ENCODE measurements around the gene COL26A1. TPM values are rescaled to one million over a fixed set of nuclear protein-coding genes. Genes with fewer than 3 reads are reported as not detected.
"Not testable (repeated sequence)": the region's sequence is repeated elsewhere in the genome, so short reads cannot be mapped to it uniquely, and the experiment has no call there.

COL26A1 gene
- total RNA-seq, 1 experiment from 2014 or later: not detected

DNA sequence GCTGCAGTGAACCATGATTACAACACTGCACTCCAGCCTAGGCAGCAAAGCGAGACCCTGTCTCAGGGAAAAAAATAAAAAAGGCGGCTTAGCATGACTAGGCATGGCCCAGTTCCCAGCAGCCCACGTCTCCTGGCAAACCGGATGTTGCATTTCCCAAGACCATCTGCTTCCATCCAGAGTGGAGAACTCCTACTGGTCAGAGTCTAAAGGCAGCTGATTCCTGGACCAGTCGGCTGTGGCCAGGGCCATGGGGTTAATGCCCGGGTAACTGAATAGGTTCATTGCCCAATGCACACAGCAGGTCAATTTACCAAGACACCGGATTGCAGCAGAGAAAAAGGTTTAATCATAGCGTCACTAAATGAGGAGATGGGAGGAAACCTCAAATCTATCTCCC lies 133.3 kb downstream of the COL26A1 start:
- no peak overlapping the region for H2AFZ ChIP-seq (ENCODE audit: low read length)
- no peaks in the 10 kb centered on the region for H3K27me3 ChIP-seq (ENCODE audit: low read length)
- no peaks in the 10 kb centered on the region for H3K9me2 ChIP-seq (replicated peaks; ENCODE audit: insufficient read depth, low read length)
- no peak overlapping the region for H3K27ac ChIP-seq (ENCODE audit: low read length)
- H3K4me1 ChIP-seq (ENCODE audit: low read length): no peaks in the 10 kb centered on the region
- no peaks in the 10 kb centered on the region for H3K36me3 ChIP-seq (ENCODE audit: insufficient read depth, low read length)
- H3K79me2 ChIP-seq (ENCODE audit: low read length): no peaks in the 10 kb centered on the region
- DNase-seq: no peak
- H3K9ac ChIP-seq (ENCODE audit: low read length): no peak overlapping the region
- H3K4me3 ChIP-seq (ENCODE audit: low read length): no peak overlapping the region
- no peaks in the 10 kb centered on the region for H3K9me3 ChIP-seq (ENCODE audit: low read length)
- H3K4me2 ChIP-seq (ENCODE audit: low read depth, low read length, poor library complexity, severe bottlenecking): no peak overlapping the region
- no peaks in the 10 kb centered on the region for H4K20me1 ChIP-seq (ENCODE audit: insufficient read depth, low read depth, low read length)

DNA sequence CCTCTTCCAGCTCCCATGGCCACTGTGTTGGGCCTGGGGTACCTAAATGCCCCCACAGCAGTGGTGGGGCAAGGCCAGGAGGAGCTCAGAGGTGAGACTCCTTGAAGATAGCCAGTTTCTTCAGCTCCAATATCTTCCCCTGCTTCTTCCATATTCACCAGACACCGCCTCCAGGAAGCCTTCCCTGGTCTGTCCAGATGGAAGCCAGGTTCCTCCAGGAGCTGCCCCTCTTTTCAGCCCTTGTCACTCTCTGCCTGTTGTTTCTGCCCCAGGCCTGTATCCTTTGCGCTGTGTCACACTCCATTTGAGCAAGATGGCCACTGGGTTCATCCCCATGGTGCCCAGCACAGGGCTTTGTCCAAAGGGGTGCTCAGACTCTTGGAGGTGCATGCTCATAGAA lies 138.7 kb downstream of the COL26A1 start:
- Histone ChIP-seq H3K79me2 (ENCODE audit: low read length) (no peaks in the 10 kb centered on the region), H3K9me3 (ENCODE audit: low read length) (no peaks in the 10 kb centered on the region)
- no peak for DNase-seq

DNA sequence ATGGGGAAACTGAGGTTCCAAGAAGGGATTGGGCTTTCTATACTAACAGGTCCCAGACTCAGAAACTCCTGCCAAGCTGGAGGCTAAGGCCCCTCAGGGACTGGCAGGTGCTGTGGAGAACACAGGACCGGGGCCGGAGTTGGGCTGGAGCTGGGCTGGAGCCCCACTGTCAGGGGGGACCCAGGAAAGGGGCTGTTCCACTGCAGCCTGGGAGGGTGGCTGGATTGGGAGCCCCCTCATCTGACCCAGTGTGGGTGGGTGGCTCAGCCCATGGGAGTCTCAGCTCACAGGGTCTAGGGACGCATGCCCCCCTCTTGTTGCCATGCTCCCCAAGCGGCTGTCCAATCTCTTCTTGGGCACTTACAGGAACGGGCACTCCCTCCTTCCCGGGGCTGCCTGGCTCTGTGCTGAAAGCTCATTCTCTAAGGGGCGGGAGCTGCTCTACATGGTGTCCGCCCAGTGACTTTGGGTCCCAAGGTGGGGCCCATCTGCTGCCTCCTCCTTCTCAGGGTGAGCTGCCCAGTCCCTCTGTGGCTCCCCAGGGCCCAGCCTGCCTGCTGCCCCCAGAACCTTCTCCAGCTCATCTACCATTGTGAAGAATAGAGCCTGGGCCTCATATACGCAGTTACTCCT lies 139.9 kb downstream of the COL26A1 start:
- H3K9me3 ChIP-seq (ENCODE audit: low read length): no peaks in the 10 kb centered on the region
- H3K4me3 ChIP-seq (ENCODE audit: low read length): no peak overlapping the region
- no peaks in the 10 kb centered on the region for H3K36me3 ChIP-seq (ENCODE audit: insufficient read depth, low read length)
- H3K79me2 ChIP-seq (ENCODE audit: low read length): no peaks in the 10 kb centered on the region
- no peak overlapping the region for H3K9ac ChIP-seq (ENCODE audit: low read length)
- H3K27me3 ChIP-seq (ENCODE audit: low read length): no peaks in the 10 kb centered on the region
- no peak overlapping the region for H3K4me2 ChIP-seq (ENCODE audit: low read depth, low read length, poor library complexity, severe bottlenecking)
- no peak overlapping the region for H2AFZ ChIP-seq (ENCODE audit: low read length)
- no peaks in the 10 kb centered on the region for H4K20me1 ChIP-seq (ENCODE audit: insufficient read depth, low read depth, low read length)
- no peaks in the 10 kb centered on the region for H3K9me2 ChIP-seq (replicated peaks; ENCODE audit: insufficient read depth, low read length)
- no peaks in the 10 kb centered on the region for H3K4me1 ChIP-seq (ENCODE audit: low read length)
- DNase-seq: no peak
- H3K27ac ChIP-seq (ENCODE audit: low read length): no peak overlapping the region

More for the DNA sequence above, 138.7 kb downstream of the COL26A1 start:
- no peaks in the 10 kb centered on the region for H3K4me1 ChIP-seq (ENCODE audit: low read length)
- H3K9ac ChIP-seq (ENCODE audit: low read length): no peak overlapping the region
- no peaks in the 10 kb centered on the region for H4K20me1 ChIP-seq (ENCODE audit: insufficient read depth, low read depth, low read length)
- no peak overlapping the region for H3K27ac ChIP-seq (ENCODE audit: low read length)
- H3K36me3 ChIP-seq (ENCODE audit: insufficient read depth, low read length): no peaks in the 10 kb centered on the region
- no peak overlapping the region for H2AFZ ChIP-seq (ENCODE audit: low read length)
- no peak overlapping the region for H3K4me2 ChIP-seq (ENCODE audit: low read depth, low read length, poor library complexity, severe bottlenecking)
- no peaks in the 10 kb centered on the region for H3K9me2 ChIP-seq (replicated peaks; ENCODE audit: insufficient read depth, low read length)
- H3K27me3 ChIP-seq (ENCODE audit: low read length): no peaks in the 10 kb centered on the region
- no peak overlapping the region for H3K4me3 ChIP-seq (ENCODE audit: low read length)

DNA sequence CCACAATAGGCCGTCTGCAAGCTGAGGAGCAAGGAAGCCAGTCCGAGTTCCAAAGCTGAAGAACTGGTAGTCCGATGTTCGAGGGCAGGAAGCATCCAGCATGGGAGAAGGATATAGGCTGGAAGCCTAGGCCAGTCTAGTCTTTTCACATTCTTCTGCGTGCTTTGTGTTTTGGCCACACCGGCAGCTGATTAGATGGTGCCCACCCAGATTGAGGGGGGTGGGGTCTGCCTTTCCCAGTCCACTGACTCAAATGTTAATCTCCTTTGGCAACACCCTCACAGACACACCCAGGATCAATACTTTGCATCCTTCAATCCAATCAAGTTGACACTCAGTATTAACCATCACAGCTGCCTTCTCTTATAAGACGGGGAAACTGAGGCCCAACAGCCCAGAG lies 142.8 kb downstream of the COL26A1 start:
- H2AFZ ChIP-seq (ENCODE audit: low read length); H3K4me2 ChIP-seq (ENCODE audit: low read depth, low read length, poor library complexity, severe bottlenecking); H3K9me2 ChIP-seq (replicated peaks; ENCODE audit: insufficient read depth, low read length); H3K4me1 ChIP-seq (ENCODE audit: low read length); H3K9me3 ChIP-seq (ENCODE audit: low read length); H3K27ac ChIP-seq (ENCODE audit: low read length); H4K20me1 ChIP-seq (ENCODE audit: insufficient read depth, low read depth, low read length); H3K79me2 ChIP-seq (ENCODE audit: low read length); H3K36me3 ChIP-seq (ENCODE audit: insufficient read depth, low read length); H3K4me3 ChIP-seq (ENCODE audit: low read length); H3K27me3 ChIP-seq (ENCODE audit: low read length); H3K9ac ChIP-seq (ENCODE audit: low read length); DNase-seq: not testable (repeated sequence)

DNA sequence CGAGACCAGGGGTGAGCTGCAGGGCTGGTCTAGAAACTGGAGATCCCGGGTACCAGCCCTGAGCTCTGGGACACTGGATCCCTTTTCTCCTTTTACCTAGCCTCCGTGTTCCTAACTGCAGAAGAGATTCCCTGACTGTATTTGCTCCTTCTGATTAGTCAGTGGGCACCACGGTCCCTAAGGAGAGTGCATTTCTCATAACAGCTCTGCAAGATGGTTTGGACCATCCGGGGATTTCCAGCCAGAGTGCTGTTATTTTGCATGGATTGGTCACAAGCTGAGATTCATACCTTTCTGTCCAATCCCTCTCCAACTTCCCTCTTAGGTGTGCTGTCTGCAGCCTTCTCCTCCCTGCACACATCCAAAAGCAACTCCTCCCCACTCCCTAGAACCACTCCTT lies 143.9 kb downstream of the COL26A1 start:
- Histone ChIP-seq H3K9me2 (replicated peaks; ENCODE audit: insufficient read depth, low read length) (no peaks in the 10 kb centered on the region), H2AFZ (ENCODE audit: low read length) (no peak overlapping the region), H3K4me2 (ENCODE audit: low read depth, low read length, poor library complexity, severe bottlenecking) (no peak overlapping the region), H3K36me3 (ENCODE audit: insufficient read depth, low read length) (no peaks in the 10 kb centered on the region), H3K27ac (ENCODE audit: low read length) (no peak overlapping the region), H3K4me3 (ENCODE audit: low read length) (no peak overlapping the region), H3K9ac (ENCODE audit: low read length) (no peak overlapping the region), H3K9me3 (ENCODE audit: low read length) (no peaks in the 10 kb centered on the region), H3K4me1 (ENCODE audit: low read length) (no peaks in the 10 kb centered on the region), H4K20me1 (ENCODE audit: insufficient read depth, low read depth, low read length) (no peaks in the 10 kb centered on the region), H3K27me3 (ENCODE audit: low read length) (no peaks in the 10 kb centered on the region), H3K79me2 (ENCODE audit: low read length) (no peaks in the 10 kb centered on the region)
- no peak for DNase-seq

DNA sequence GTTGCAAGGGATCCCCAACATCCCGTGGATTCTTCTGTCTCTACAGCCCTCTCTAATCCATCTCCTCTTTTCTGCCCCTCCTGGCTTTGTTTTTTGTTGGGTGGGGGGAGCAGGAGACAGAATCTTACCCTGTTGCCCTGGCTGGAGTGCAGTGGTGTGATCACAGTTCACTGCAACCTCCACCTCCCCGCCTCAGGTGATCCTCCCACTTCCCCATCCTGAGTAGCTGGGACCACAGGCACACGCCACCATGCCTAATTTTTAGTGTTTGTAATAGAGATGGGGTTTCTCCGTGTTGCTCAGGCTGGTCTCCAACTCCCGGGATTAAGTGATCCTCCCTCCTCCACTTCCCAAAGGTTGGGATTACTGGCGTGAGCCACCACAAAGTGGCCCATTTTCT lies 144.7 kb downstream of the COL26A1 start:
- no peak overlapping the region for H2AFZ ChIP-seq (ENCODE audit: low read length)
- DNase-seq: no peak
- H3K9ac ChIP-seq (ENCODE audit: low read length): no peak overlapping the region
- no peak overlapping the region for H3K4me3 ChIP-seq (ENCODE audit: low read length)
- H3K27ac ChIP-seq (ENCODE audit: low read length): no peak overlapping the region
- H3K36me3 ChIP-seq (ENCODE audit: insufficient read depth, low read length): no peaks in the 10 kb centered on the region
- no peak overlapping the region for H3K4me2 ChIP-seq (ENCODE audit: low read depth, low read length, poor library complexity, severe bottlenecking)
- no peaks in the 10 kb centered on the region for H4K20me1 ChIP-seq (ENCODE audit: insufficient read depth, low read depth, low read length)
- no peaks in the 10 kb centered on the region for H3K79me2 ChIP-seq (ENCODE audit: low read length)
- H3K9me3 ChIP-seq (ENCODE audit: low read length): no peaks in the 10 kb centered on the region
- H3K27me3 ChIP-seq (ENCODE audit: low read length): no peaks in the 10 kb centered on the region
- no peaks in the 10 kb centered on the region for H3K9me2 ChIP-seq (replicated peaks; ENCODE audit: insufficient read depth, low read length)
- no peaks in the 10 kb centered on the region for H3K4me1 ChIP-seq (ENCODE audit: low read length)

DNA sequence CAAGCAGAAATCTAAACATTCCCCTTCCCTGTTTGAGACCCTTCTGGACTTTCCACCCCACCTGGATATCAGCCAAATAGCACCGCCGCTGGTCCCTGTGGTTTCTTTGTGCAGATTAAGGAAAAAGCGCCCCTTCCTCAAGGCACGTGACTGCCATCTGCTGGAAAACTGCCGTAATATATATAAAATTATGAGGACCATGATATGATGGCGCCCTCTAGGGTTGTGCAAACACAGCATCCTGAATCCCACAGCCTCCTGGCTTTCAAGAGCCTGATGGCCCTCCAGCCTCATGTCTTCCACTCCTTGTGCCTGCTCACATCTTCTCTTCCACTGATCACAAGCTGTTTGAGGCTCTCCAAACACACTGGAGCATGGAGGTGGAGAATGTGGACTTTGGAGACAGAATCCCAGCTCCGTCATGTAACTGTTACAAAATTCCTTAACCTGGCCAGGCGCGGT lies 145.1 kb downstream of the COL26A1 start:
- peak; percentile 83 for DNase-seq
- Histone ChIP-seq H3K4me3 (ENCODE audit: low read length) (no peak overlapping the region), H3K36me3 (ENCODE audit: insufficient read depth, low read length) (no peaks in the 10 kb centered on the region), H3K4me1 (ENCODE audit: low read length) (no peaks in the 10 kb centered on the region), H3K9ac (ENCODE audit: low read length) (no peak overlapping the region), H3K4me2 (ENCODE audit: low read depth, low read length, poor library complexity, severe bottlenecking) (no peak overlapping the region), H3K9me2 (replicated peaks; ENCODE audit: insufficient read depth, low read length) (no peaks in the 10 kb centered on the region), H3K79me2 (ENCODE audit: low read length) (no peaks in the 10 kb centered on the region), H3K27me3 (ENCODE audit: low read length) (no peaks in the 10 kb centered on the region), H3K9me3 (ENCODE audit: low read length) (no peaks in the 10 kb centered on the region), H3K27ac (ENCODE audit: low read length) (no peak overlapping the region), H4K20me1 (ENCODE audit: insufficient read depth, low read depth, low read length) (no peaks in the 10 kb centered on the region), H2AFZ (ENCODE audit: low read length) (no peak overlapping the region)

DNA sequence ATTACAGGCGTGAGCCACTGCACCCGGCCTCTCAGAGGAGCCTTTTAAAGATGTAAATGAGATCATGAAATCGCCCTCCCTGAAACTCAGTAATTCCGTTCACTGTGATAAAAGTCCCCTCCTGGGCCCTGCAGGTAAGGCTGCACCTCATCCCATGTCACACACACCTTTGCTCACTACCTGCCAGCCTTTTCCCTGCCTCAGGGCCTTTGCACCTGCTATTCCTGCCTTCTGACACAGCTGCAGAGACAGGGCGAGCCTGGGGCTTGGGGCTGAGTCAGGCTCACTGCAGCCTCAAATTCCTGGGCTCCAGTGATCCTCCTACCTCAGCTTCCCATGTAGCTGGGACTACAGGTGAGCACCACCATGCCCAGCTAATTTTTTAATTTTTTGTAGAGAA lies 147.6 kb downstream of the COL26A1 start:
- Histone ChIP-seq H3K27ac (ENCODE audit: low read length) (no peak overlapping the region), H3K4me1 (ENCODE audit: low read length) (no peaks in the 10 kb centered on the region), H3K27me3 (ENCODE audit: low read length) (no peaks in the 10 kb centered on the region), H3K9ac (ENCODE audit: low read length) (no peak overlapping the region), H3K4me3 (ENCODE audit: low read length) (no peak overlapping the region), H3K36me3 (ENCODE audit: insufficient read depth, low read length) (no peaks in the 10 kb centered on the region), H3K9me3 (ENCODE audit: low read length) (no peaks in the 10 kb centered on the region), H3K4me2 (ENCODE audit: low read depth, low read length, poor library complexity, severe bottlenecking) (no peak overlapping the region), H2AFZ (ENCODE audit: low read length) (no peak overlapping the region), H3K79me2 (ENCODE audit: low read length) (no peaks in the 10 kb centered on the region), H4K20me1 (ENCODE audit: insufficient read depth, low read depth, low read length) (no peaks in the 10 kb centered on the region), H3K9me2 (replicated peaks; ENCODE audit: insufficient read depth, low read length) (no peaks in the 10 kb centered on the region)
- DNase-seq: no peak

DNA sequence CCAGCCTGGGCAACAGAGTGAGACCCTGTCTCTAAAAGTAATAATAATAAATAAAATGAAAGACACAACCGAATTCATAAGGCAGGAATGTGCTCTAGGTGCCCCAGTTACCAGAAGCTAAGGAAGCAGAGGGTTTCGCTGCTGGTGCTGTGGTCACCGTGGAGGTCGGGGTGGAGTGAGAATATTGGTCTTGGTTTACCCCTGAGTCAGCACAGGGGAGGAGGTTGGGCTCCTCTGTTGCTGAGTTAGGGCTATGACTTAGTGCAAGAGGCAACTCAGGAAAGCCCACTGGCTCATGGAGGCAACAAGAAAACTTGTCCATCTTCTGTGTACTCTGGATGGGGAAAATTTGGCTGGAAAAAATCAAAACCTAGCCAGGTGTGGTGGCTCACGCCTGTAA lies 149.3 kb downstream of the COL26A1 start:
- Histone ChIP-seq H3K4me2 (ENCODE audit: low read depth, low read length, poor library complexity, severe bottlenecking) (no peak overlapping the region), H3K36me3 (ENCODE audit: insufficient read depth, low read length) (no peaks in the 10 kb centered on the region), H3K27me3 (ENCODE audit: low read length) (no peaks in the 10 kb centered on the region), H3K4me1 (ENCODE audit: low read length) (no peaks in the 10 kb centered on the region), H3K79me2 (ENCODE audit: low read length) (no peaks in the 10 kb centered on the region), H2AFZ (ENCODE audit: low read length) (no peak overlapping the region), H3K9me2 (replicated peaks; ENCODE audit: insufficient read depth, low read length) (no peaks in the 10 kb centered on the region), H3K9me3 (ENCODE audit: low read length) (no peaks in the 10 kb centered on the region), H4K20me1 (ENCODE audit: insufficient read depth, low read depth, low read length) (no peaks in the 10 kb centered on the region), H3K4me3 (ENCODE audit: low read length) (no peak overlapping the region), H3K9ac (ENCODE audit: low read length) (no peak overlapping the region), H3K27ac (ENCODE audit: low read length) (no peak overlapping the region)
- no peak for DNase-seq

All from Karpas-422 (cell line).